GM19099 (cell line): ENCODE results near the gene SGPL1.

Source experiments
- POLR2A ChIP-seq: IDR thresholded peaks from 3 replicates; pipeline ENCODE4 v1.6.1; 2011; ENCODE audit warnings: low read depth; ENCODE audit not compliant: insufficient read length; ENCODE audit errors: extremely low read depth

SGPL1 gene

GRCh38 chr10:70872291-70872690, 56.5 kb downstream of the SGPL1 start:
- no peak for TF ChIP-seq POLR2A

GRCh38 chr10:70874061-70874460, 58.3 kb downstream of the SGPL1 start:
- TF ChIP-seq POLR2A: no peak

DNA sequence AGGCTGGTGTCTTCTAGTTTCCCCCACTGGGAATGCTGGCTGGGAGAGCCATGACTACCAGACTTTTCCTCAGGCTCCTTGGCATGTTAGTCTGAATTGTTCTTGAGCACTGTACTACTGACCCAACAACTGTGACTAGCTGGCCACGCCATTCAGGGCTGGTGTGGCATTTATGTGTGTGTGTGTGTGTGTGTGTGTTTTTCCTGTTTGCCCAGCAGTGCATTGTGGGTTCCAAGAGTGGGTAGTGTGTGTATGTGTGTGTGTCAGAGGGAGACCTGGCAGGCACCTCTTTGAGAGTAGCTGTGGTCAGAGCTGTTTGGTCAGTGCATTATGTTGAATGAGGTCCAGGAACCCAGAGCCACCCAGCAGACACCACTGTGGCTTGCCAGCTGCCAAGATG, 63.5 kb downstream of the SGPL1 start:
- TF ChIP-seq POLR2A: no peak

GRCh38 chr10:70880077-70880534, 64.4 kb downstream of the SGPL1 start:
- no peak for TF ChIP-seq POLR2A

- TF ChIP-seq POLR2A: no peak
These were observed 69.0 kb downstream of the SGPL1 start for GRCh38 chr10:70884741-70885140.

DNA sequence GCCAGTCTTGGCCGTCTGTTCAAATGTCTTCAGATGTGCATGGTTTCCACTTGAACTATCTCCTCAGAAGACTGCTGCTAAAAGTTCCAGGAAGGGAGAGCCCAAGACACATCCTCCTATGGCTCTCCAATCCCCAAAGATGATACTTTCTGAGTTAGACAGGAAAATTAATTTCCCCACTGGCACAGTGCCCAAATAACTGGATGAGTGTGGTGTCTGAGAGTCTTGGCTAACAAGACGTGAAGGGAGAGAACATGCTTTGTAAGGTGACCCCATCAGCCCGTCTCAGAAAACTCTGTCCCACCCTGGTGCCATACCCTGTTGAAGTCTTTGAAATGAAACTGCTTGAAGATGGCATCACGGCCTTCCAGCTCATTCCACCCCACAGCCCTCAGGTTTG, 69.7 kb downstream of the SGPL1 start:
- TF ChIP-seq POLR2A: no peak

- TF ChIP-seq POLR2A: no peak
These were observed 70.5 kb downstream of the SGPL1 start for GRCh38 chr10:70885931-70886903.

DNA sequence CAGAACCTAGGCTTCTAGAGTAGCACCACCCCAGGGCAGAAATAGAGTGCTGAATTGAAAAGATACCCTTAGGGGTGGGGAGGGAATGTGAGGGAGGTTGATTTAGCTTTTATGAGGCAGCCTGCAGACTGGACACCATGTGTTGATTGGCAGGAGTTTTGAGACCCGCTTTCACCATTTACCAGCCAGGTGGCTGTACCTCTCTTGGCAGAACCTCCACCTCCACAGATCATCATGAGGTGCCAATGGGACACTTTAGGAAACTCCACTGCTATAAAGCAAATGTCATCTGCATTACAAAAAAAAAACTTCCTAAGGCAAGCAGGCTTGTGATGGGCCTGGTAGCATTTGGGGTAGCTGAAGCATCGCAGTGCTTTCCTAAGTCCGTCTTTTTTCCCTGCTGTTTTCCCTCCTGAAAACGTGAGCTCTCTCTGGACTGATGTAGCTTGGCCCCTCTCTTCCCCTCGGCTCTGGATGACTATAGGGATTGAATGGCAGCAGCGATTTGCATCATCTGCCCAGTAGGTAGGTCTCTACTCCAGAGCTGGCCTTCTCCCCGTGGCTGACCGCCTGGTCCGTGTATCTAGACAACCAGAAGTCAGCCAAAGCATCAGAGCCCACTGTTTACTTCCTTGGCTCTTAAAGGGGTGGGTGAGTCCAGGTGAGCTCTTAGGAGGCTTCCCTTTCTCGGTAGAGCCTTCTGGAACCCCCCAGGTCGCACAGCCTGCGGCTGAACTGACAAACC, 71.3 kb downstream of the SGPL1 start:
- no peak for TF ChIP-seq POLR2A

- TF ChIP-seq POLR2A: peak; percentile 49
These were observed 72.4 kb downstream of the SGPL1 start, which contains the start of gene PCBD1 for GRCh38 chr10:70887804-70888800. TSS of gene PCBD1 (minus strand) at chr10:70888565. CDS start at chr10:70888533, 32 bp downstream.

DNA sequence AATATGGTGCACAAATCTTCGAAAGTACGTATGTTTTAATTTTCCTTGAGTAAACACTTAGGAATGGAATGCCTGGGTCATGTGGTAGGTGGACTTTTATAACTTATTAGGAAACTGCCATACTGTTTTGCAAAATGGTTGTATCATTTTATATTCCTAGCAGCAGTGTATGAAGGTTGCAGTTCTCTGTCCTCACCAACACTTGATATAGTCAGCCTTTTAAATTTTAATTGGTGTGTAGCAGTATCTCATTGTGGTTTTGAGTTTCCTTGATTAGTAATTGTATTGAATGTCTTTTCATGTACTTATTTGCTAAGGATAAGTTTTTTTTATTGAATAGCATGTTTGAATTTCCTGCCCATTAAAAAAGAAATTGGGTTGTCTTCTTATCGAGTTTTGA, 73.5 kb downstream of the SGPL1 start:
- no peak for TF ChIP-seq POLR2A

DNA sequence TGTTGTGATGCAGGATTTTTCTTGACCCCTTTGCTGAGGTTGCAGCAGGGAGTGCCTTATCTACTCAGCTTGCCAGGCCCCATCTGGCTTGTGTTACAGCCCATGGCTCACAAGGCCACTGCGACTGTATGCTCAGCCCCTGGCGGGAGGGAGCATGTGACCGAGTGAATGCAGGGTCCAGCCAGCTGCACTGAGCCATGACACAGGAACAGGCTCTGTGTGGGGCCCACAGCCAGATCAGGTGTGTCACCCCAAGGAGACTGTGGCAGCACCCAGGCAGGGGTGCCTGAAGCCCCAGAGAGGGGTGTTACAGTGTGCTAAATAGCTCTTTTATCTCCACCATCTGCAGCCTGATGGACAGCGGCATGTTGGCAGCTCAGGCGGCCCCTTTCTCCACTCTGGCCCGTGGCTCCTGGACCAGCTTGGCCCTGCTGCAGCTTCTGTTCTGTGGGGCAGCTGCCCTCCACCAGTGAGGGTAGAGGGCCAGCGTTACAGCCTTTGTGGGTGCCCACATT, 75.2 kb downstream of the SGPL1 start:
- no peak for TF ChIP-seq POLR2A

DNA sequence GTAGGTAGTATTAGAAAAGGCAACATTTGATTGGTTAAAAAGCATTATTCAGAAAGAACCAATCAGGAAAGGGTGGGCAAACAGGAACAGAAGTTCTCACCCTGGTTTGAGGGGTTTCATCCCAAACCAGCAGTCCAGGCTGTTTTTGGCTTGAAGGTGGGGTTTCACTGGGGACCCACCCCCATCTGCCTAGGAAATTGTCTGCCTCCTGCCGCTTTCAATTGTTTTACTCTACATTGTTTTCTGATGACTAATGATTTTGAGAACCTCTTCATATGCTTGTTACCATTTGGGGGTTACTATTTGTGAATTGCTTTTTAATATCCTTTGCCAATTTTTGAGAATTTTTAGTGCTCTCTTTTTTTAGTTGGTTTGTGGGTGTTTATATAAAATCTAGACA, 75.9 kb downstream of the SGPL1 start:
- no peak for TF ChIP-seq POLR2A

- no peak for TF ChIP-seq POLR2A
These were observed 76.9 kb downstream of the SGPL1 start for GRCh38 chr10:70892631-70893030.
